ENCODE results near the gene ARHGAP28. TPM values are rescaled to one million over a fixed set of nuclear protein-coding genes. Genes with fewer than 3 reads are reported as not detected.
"Not testable (repeated sequence)": the region's sequence is repeated elsewhere in the genome, so short reads cannot be mapped to it uniquely, and the experiment has no call there.

The ARHGAP28 gene
- total RNA-seq, 6 experiments from 2014 or later, result 0.13 to 1.7 (median 0.61) TPM; not detected in 1

GRCh38 chr18:6797171-6797570, 67.7 kb downstream of the ARHGAP28 start:
- ATAC-seq (no peak), DNase-seq (no peak)
- H3K4me1 ChIP-seq, result no peaks in the 10 kb centered on the region
- intact Hi-C loops (cut with DNase I), result no loop called here
- 80% methylated on average over 5 of the region's 5 CpGs for WGBS (ENCODE audit: insufficient coverage, low coverage, low lambda C conversion rate, missing lambda C conversion rate)
- no peak overlapping the region for H3K27ac ChIP-seq
- TF ChIP-seq CTCF (IDR thresholded peaks at IDR 0.05) (no peak), POLR2A (IDR thresholded peaks at IDR 0.05) (no peak)
- H3K36me3 ChIP-seq, result no peaks in the 10 kb centered on the region
- H3K27me3 ChIP-seq, result no peaks in the 10 kb centered on the region
- no peak overlapping the region for H3K4me3 ChIP-seq
- H3K9me3 ChIP-seq, result no peaks in the 10 kb centered on the region

- DNase-seq (no peak), ATAC-seq (no peak)
- Histone ChIP-seq H3K4me3 (no peak overlapping the region), H3K27me3 (no peaks in the 10 kb centered on the region), H3K36me3 (no peaks in the 10 kb centered on the region), H3K27ac (no peak overlapping the region), H3K9me3 (peaks cover 0 to 5% (median 0%) of the 10 kb centered on the region in 4 donors), H3K4me1 (no peaks in the 10 kb centered on the region)
- WGBS (ENCODE audit: insufficient coverage, low coverage, low lambda C conversion rate, missing lambda C conversion rate), result 67% methylated on average over 1 of the region's 1 CpG
- intact Hi-C loops (cut with DNase I), result no loop called here
- no peak for TF ChIP-seq POLR2A (IDR thresholded peaks at IDR 0.05)
- TF ChIP-seq CTCF (IDR thresholded peaks at IDR 0.05), result no peak
These were observed 69.4 kb downstream of the ARHGAP28 start for GRCh38 chr18:6798896-6799295.

DNA sequence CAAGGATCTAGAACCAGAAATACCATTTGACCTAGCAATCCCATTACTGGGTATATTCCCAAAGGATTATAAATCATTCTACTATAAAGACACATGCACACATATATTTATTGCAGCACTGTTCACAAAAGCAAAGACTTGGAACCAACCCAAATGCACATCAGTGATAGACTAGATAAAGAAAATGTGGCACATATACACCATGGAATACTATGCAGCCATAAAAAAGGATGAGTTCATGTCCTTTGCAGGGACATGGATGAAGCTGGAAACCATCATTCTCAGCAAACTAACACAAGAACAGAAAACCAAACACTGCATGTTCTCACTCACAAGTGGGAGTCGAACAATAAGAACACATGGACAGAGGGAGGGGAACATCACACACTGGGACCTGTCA, 70.8 kb downstream of the ARHGAP28 start:
- 75% methylated on average over 1 of the region's 1 CpG for WGBS (ENCODE audit: insufficient coverage, low coverage, low lambda C conversion rate, missing lambda C conversion rate)
- H3K27ac ChIP-seq; intact Hi-C loops (cut with DNase I); H3K4me1 ChIP-seq; H3K36me3 ChIP-seq; H3K4me3 ChIP-seq; H3K9me3 ChIP-seq; DNase-seq; H3K27me3 ChIP-seq; ATAC-seq: not testable (repeated sequence)

DNA sequence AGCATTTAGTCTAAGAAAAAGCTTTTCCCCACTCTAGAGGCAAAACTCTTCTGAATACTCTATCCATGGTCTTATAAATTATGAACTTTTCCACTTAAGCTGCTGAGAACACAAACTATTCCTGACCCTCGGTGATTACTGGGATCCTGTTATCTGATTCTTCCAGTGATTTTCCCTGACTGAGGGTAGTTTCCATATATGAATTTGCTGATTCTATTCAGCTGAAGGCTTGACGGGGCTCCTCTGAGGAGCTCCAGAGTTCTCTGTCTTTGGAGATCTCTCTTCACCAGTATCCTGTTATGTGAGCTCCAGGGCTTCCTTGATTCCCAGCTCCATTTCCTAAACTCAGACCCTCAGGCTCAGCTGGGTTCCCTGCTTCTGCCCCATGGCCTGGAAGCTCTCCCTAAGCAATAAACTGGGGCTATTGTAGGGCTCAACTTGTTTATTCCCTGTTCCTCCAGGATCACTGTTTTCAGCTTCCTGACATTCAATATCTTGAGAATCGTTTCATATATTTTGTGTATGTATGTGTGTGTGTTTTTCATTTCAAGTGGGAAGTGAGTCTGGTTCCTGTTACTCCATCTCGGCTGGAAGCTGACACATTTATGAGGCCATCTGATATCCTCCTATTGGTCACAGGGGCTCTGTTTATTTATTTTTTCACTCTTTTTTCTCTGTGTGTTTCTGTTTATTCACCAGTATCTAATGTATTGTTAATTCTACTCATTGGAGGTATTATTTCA, 78.2 kb downstream of the ARHGAP28 start:
- no peaks in the 10 kb centered on the region for H3K36me3 ChIP-seq
- H3K4me1 ChIP-seq, result no peaks in the 10 kb centered on the region
- ATAC-seq (no peak), DNase-seq (no peak)
- no peaks in the 10 kb centered on the region for H3K27me3 ChIP-seq
- H3K4me3 ChIP-seq, result no peak overlapping the region
- no peak overlapping the region for H3K27ac ChIP-seq
- intact Hi-C loops (cut with DNase I), result no loop called here
- no peak for TF ChIP-seq CTCF (IDR thresholded peaks at IDR 0.05)
- TF ChIP-seq POLR2A (IDR thresholded peaks at IDR 0.05), result no peak
- H3K9me3 ChIP-seq, result peaks cover 0 to 5% (median 0%) of the 10 kb centered on the region in 4 donors
- 40% methylated on average over 4 of the region's 4 CpGs for WGBS (ENCODE audit: insufficient coverage, low coverage, low lambda C conversion rate, missing lambda C conversion rate)

GRCh38 chr18:6810191-6810590, 80.7 kb downstream of the ARHGAP28 start:
- DNase-seq (no peak), ATAC-seq (no peak)
- Histone ChIP-seq H3K4me1 (no peaks in the 10 kb centered on the region), H3K4me3 (no peak overlapping the region), H3K27ac (no peak overlapping the region), H3K36me3 (no peaks in the 10 kb centered on the region), H3K9me3 (no peaks in the 10 kb centered on the region), H3K27me3 (no peaks in the 10 kb centered on the region)
- intact Hi-C loops (cut with DNase I), result no loop called here
- TF ChIP-seq CTCF (IDR thresholded peaks at IDR 0.05) (no peak), POLR2A (IDR thresholded peaks at IDR 0.05) (no peak)

Measured in right lobe of liver (tissue), 6 donors.